ENCODE data around the gene OR1F1. TPM values are rescaled to one million over a fixed set of nuclear protein-coding genes. Genes with fewer than 3 reads are reported as not detected.

Gene OR1F1
- total RNA-seq, 1 donor from 2014 or later, result 0.32 TPM

GRCh38 chr16:3145151-3145550 lies 42.9 kb upstream of the OR1F1 start:
- FAIRE-seq (no peak), DNase-seq (ENCODE audit: low read depth) (no peak)
- Histone ChIP-seq H3K9ac (ENCODE audit: low read length) (no peak overlapping the region), H3K27ac (ENCODE audit: low read depth, low read length) (no peak overlapping the region), H3K9me3 (ENCODE audit: insufficient read depth, low read depth, low read length) (no peaks in the 10 kb centered on the region), H3K4me2 (ENCODE audit: low read length) (no peak overlapping the region), H3K4me1 (ENCODE audit: insufficient read depth, low read length) (peaks cover 2% of the 10 kb centered on the region), H3K27me3 (ENCODE audit: insufficient read depth, low read length) (no peaks in the 10 kb centered on the region), H4K20me1 (ENCODE audit: insufficient read depth, low read length) (no peaks in the 10 kb centered on the region), H3K4me3 (ENCODE audit: insufficient read depth, low read depth, low read length) (no peak overlapping the region), H2AFZ (ENCODE audit: low read depth, low read length) (no peak overlapping the region), H3K36me3 (ENCODE audit: insufficient read depth, low read length) (no peaks in the 10 kb centered on the region), H3K79me2 (ENCODE audit: insufficient read depth, low read length) (no peaks in the 10 kb centered on the region)
- peaks cover 11% of the 10 kb centered on the region for H3K36me3 Mint-ChIP-seq (ENCODE audit: low read depth, unreplicated experiment)
- TF ChIP-seq EZH2 (IDR thresholded peaks at IDR 0.05; ENCODE audit: insufficient read depth, low read length) (no peak), CTCF (IDR thresholded peaks at IDR 0.05; ENCODE audit: insufficient read depth, low read depth, low read length) (no peak)
- H3K4me3 Mint-ChIP-seq (ENCODE audit: unreplicated experiment), result no peak overlapping the region
- H3K27ac Mint-ChIP-seq (ENCODE audit: unreplicated experiment), result no peak overlapping the region
- no peaks in the 10 kb centered on the region for H3K9me3 Mint-ChIP-seq (ENCODE audit: unreplicated experiment)
- H3K27me3 Mint-ChIP-seq (ENCODE audit: low read depth, unreplicated experiment), result peaks cover 7% of the 10 kb centered on the region
- H3K4me1 Mint-ChIP-seq (ENCODE audit: low read depth, unreplicated experiment), result no peaks in the 10 kb centered on the region

GRCh38 chr16:3145660-3146059 lies 42.3 kb upstream of the OR1F1 start:
- Histone ChIP-seq H3K4me1 (ENCODE audit: insufficient read depth, low read length) (peaks cover 2% of the 10 kb centered on the region), H3K79me2 (ENCODE audit: insufficient read depth, low read length) (no peaks in the 10 kb centered on the region), H2AFZ (ENCODE audit: low read depth, low read length) (no peak overlapping the region), H3K27me3 (ENCODE audit: insufficient read depth, low read length) (no peaks in the 10 kb centered on the region), H3K4me3 (ENCODE audit: insufficient read depth, low read depth, low read length) (no peak overlapping the region), H3K27ac (ENCODE audit: low read depth, low read length) (no peak overlapping the region), H3K36me3 (ENCODE audit: insufficient read depth, low read length) (no peaks in the 10 kb centered on the region), H4K20me1 (ENCODE audit: insufficient read depth, low read length) (no peaks in the 10 kb centered on the region), H3K9me3 (ENCODE audit: insufficient read depth, low read depth, low read length) (no peaks in the 10 kb centered on the region), H3K9ac (ENCODE audit: low read length) (no peak overlapping the region), H3K4me2 (ENCODE audit: low read length) (no peak overlapping the region)
- TF ChIP-seq EZH2 (IDR thresholded peaks at IDR 0.05; ENCODE audit: insufficient read depth, low read length) (no peak), CTCF (IDR thresholded peaks at IDR 0.05; ENCODE audit: insufficient read depth, low read depth, low read length) (no peak)
- no peak overlapping the region for H3K4me3 Mint-ChIP-seq (ENCODE audit: unreplicated experiment)
- H3K27me3 Mint-ChIP-seq (ENCODE audit: low read depth, unreplicated experiment), result peaks cover 7% of the 10 kb centered on the region
- H3K27ac Mint-ChIP-seq (ENCODE audit: unreplicated experiment), result no peak overlapping the region
- no peaks in the 10 kb centered on the region for H3K4me1 Mint-ChIP-seq (ENCODE audit: low read depth, unreplicated experiment)
- FAIRE-seq (no peak), DNase-seq (ENCODE audit: low read depth) (no peak)
- H3K36me3 Mint-ChIP-seq (ENCODE audit: low read depth, unreplicated experiment), result peaks cover 11% of the 10 kb centered on the region
- no peaks in the 10 kb centered on the region for H3K9me3 Mint-ChIP-seq (ENCODE audit: unreplicated experiment)

GRCh38 chr16:3147046-3147756 lies 40.8 kb upstream of the OR1F1 start:
- Histone ChIP-seq H3K27ac (ENCODE audit: low read depth, low read length) (no peak overlapping the region), H3K4me3 (ENCODE audit: insufficient read depth, low read depth, low read length) (no peak overlapping the region), H3K27me3 (ENCODE audit: insufficient read depth, low read length) (no peaks in the 10 kb centered on the region), H3K4me2 (ENCODE audit: low read length) (no peak overlapping the region), H2AFZ (ENCODE audit: low read depth, low read length) (no peak overlapping the region), H3K79me2 (ENCODE audit: insufficient read depth, low read length) (no peaks in the 10 kb centered on the region), H3K9me3 (ENCODE audit: insufficient read depth, low read depth, low read length) (no peaks in the 10 kb centered on the region), H3K4me1 (ENCODE audit: insufficient read depth, low read length) (peaks cover 2% of the 10 kb centered on the region), H3K36me3 (ENCODE audit: insufficient read depth, low read length) (no peaks in the 10 kb centered on the region), H4K20me1 (ENCODE audit: insufficient read depth, low read length) (no peaks in the 10 kb centered on the region), H3K9ac (ENCODE audit: low read length) (no peak overlapping the region)
- no peak overlapping the region for H3K27ac Mint-ChIP-seq (ENCODE audit: unreplicated experiment)
- H3K4me1 Mint-ChIP-seq (ENCODE audit: low read depth, unreplicated experiment), result no peaks in the 10 kb centered on the region
- DNase-seq (ENCODE audit: low read depth), result no peak
- TF ChIP-seq CTCF (IDR thresholded peaks at IDR 0.05; ENCODE audit: insufficient read depth, low read depth, low read length) (no peak), EZH2 (IDR thresholded peaks at IDR 0.05; ENCODE audit: insufficient read depth, low read length) (no peak)
- peaks cover 7% of the 10 kb centered on the region for H3K27me3 Mint-ChIP-seq (ENCODE audit: low read depth, unreplicated experiment)
- no peak for FAIRE-seq
- H3K36me3 Mint-ChIP-seq (ENCODE audit: low read depth, unreplicated experiment), result peaks cover 8% of the 10 kb centered on the region
- no peaks in the 10 kb centered on the region for H3K9me3 Mint-ChIP-seq (ENCODE audit: unreplicated experiment)
- no peak overlapping the region for H3K4me3 Mint-ChIP-seq (ENCODE audit: unreplicated experiment)

All from astrocyte (in vitro differentiated cells and primary cell).